T-helper 9 cell (primary cell): ENCODE data around the gene NSUN2.

Experiments used
- DNase-seq: peaks from one replicate; pipeline ENCODE4 v3.0.0-alpha.2; 2020

The NSUN2 gene

GRCh38 chr5:6602441-6602840 lies 30.4 kb downstream of the NSUN2 start:
- DNase-seq: no peak

GRCh38 chr5:6601816-6602215 lies 31.0 kb downstream of the NSUN2 start:
- DNase-seq: no peak

GRCh38 chr5:6601271-6601670 lies 31.6 kb downstream of the NSUN2 start:
- DNase-seq: no peak

GRCh38 chr5:6599739-6600138 lies 33.1 kb downstream of the NSUN2 start:
- no peak for DNase-seq

- DNase-seq: no peak
Observed at GRCh38 chr5:6598351-6598900, 34.4 kb downstream of the NSUN2 start.

- no peak for DNase-seq
Observed at GRCh38 chr5:6597557-6597956, 35.3 kb downstream of the NSUN2 start.

GRCh38 chr5:6596388-6596787 lies 36.5 kb downstream of the NSUN2 start:
- no peak for DNase-seq

GRCh38 chr5:6595405-6595804 lies 37.4 kb downstream of the NSUN2 start:
- no peak for DNase-seq

GRCh38 chr5:6594066-6594465 lies 38.8 kb downstream of the NSUN2 start:
- no peak for DNase-seq

- no peak for DNase-seq
Observed at GRCh38 chr5:6593148-6594016, 39.5 kb downstream of the NSUN2 start.

- no peak for DNase-seq
Observed at GRCh38 chr5:6592601-6593000, 40.2 kb downstream of the NSUN2 start.

- DNase-seq: no peak
Observed at GRCh38 chr5:6591671-6592288, 41.1 kb downstream of the NSUN2 start.

- DNase-seq: no peak
Observed at GRCh38 chr5:6590581-6590980, 42.3 kb downstream of the NSUN2 start.

GRCh38 chr5:6587171-6587570 lies 45.7 kb downstream of the NSUN2 start:
- no peak for DNase-seq

- no peak for DNase-seq
Observed at GRCh38 chr5:6586647-6587042, 46.2 kb downstream of the NSUN2 start.

GRCh38 chr5:6585939-6586646 lies 46.8 kb downstream of the NSUN2 start:
- DNase-seq: no peak

- DNase-seq: no peak
Observed at GRCh38 chr5:6585168-6585567, 47.7 kb downstream of the NSUN2 start.

GRCh38 chr5:6584727-6585126 lies 48.1 kb downstream of the NSUN2 start:
- DNase-seq: no peak

GRCh38 chr5:6584101-6584645 lies 48.7 kb downstream of the NSUN2 start:
- DNase-seq: no peak

- DNase-seq: no peak
Observed at GRCh38 chr5:6583049-6583880, 49.6 kb downstream of the NSUN2 start.

GRCh38 chr5:6582507-6583048 lies 50.3 kb downstream of the NSUN2 start:
- no peak for DNase-seq
